ENCODE measurements around the gene AGR2. TPM values are rescaled to one million over a fixed set of nuclear protein-coding genes. Genes with fewer than 3 reads are reported as not detected.

AGR2 gene
- 2.2 and 2.5 TPM in 2 replicates for total RNA-seq

GRCh38 chr7:16804674-16805439 is at the start of gene AGR2:
Gene AGR2, minus strand, starts transcription at chr7:16804999. Its CDS starts 3,203 bp downstream, at chr7:16801796.

GRCh38 chr7:16753102-16753931 is 51.5 kb downstream of the AGR2 start, which contains the start of gene TSPAN13:
Gene TSPAN13, plus strand, starts transcription at chr7:16753755. Its CDS starts 213 bp downstream, at chr7:16753968.

Other genes starting within 250 kb of the AGR2 start
- gene ANKMY2, start 159.2 kb downstream of the AGR2 start, total RNA-seq: 5.5 and 7.0 TPM in 2 replicates
- 103 and 142 TPM in 2 replicates for gene BZW2, start 158.8 kb downstream of the AGR2 start, total RNA-seq
- 20.1 and 24.1 TPM in 2 replicates for gene TSPAN13, start 51.2 kb downstream of the AGR2 start, total RNA-seq
- not detected in 2 replicates for gene AGR3, start 77.0 kb upstream of the AGR2 start, total RNA-seq